Esophagus muscularis mucosa (tissue), 3 donors: ENCODE measurements around the gene TIGAR.

ENCODE experiments used
- POLR2A ChIP-seq: fragments of 450-650 bp; IDR thresholded peaks from one replicate; pipeline ENCODE4 v1.6.1; 2017; ENCODE audit warnings: antibody characterized with exemption, moderate library complexity, mild to moderate bottlenecking, low read depth
- POLR2AphosphoS5 ChIP-seq, 2 donors: sonication (generic); formaldehyde crosslinking; IDR thresholded peaks; one replicate each; pipeline ENCODE4 v1.6.1; 2017; ENCODE audit warnings: antibody characterized with exemption in 2 of 2
- TF ChIP-seq, protein P1 (sequence below), 3 experiments: fragments of 200-600 bp in 2 of 3; fragments of 450-650 bp in 1 of 3; sonication (generic) in 2 of 3; IDR thresholded peaks; one replicate each; pipeline ENCODE4 v1.5.1; 2017 to 2019; ENCODE audit warnings: antibody characterized with exemption in 3 of 3, mild to moderate bottlenecking in 2 of 3, moderate library complexity in 1 of 3

DNA sequence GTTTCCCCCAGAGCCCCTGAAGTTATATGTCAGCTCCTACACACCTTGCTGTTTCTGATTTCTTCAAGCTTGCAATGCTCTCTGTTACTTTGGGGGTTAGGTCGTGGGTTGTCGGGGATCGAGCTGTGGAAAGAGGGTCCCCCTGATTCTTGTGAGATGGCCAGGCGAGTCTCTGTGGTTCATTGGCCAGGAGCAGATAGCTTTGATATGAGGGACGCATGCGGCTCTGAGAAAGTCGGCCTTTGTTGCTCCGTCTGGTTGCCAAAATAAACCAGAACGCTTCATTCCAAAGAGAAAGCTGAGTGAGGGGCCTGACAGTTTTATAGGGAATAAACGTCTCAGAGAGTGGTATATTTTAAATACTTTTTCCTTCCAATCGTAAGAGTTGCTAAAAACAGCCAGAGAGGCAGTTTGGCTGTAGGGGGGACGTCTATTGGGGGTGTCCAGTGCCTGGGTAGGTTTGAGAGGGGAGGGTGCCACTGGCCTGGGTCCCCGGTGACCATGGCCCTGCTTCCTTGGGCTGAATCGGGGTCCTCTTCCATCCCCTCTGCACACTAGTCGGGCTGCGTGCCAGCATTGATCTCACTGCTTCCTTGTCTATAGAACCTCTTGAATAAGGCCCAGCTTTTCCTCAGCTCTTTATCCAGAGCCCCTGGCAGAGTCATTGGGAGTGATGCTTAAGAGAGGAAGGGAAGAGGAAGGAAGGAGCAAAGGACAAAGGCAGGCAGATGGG is 28.5 kb upstream of the TIGAR start:
- TF ChIP-seq, protein P1, sequence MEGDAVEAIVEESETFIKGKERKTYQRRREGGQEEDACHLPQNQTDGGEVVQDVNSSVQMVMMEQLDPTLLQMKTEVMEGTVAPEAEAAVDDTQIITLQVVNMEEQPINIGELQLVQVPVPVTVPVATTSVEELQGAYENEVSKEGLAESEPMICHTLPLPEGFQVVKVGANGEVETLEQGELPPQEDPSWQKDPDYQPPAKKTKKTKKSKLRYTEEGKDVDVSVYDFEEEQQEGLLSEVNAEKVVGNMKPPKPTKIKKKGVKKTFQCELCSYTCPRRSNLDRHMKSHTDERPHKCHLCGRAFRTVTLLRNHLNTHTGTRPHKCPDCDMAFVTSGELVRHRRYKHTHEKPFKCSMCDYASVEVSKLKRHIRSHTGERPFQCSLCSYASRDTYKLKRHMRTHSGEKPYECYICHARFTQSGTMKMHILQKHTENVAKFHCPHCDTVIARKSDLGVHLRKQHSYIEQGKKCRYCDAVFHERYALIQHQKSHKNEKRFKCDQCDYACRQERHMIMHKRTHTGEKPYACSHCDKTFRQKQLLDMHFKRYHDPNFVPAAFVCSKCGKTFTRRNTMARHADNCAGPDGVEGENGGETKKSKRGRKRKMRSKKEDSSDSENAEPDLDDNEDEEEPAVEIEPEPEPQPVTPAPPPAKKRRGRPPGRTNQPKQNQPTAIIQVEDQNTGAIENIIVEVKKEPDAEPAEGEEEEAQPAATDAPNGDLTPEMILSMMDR (IDR thresholded peaks at IDR 0.05) = no peak
- TF ChIP-seq POLR2AphosphoS5 (IDR thresholded peaks at IDR 0.05) = no peak
- TF ChIP-seq POLR2A = no peak
